Measurements from ENCODE around the gene COG5.
A peak's percentile ranks its signal among the peaks of the same experiment; 100 is the strongest.

COG5 gene

DNA sequence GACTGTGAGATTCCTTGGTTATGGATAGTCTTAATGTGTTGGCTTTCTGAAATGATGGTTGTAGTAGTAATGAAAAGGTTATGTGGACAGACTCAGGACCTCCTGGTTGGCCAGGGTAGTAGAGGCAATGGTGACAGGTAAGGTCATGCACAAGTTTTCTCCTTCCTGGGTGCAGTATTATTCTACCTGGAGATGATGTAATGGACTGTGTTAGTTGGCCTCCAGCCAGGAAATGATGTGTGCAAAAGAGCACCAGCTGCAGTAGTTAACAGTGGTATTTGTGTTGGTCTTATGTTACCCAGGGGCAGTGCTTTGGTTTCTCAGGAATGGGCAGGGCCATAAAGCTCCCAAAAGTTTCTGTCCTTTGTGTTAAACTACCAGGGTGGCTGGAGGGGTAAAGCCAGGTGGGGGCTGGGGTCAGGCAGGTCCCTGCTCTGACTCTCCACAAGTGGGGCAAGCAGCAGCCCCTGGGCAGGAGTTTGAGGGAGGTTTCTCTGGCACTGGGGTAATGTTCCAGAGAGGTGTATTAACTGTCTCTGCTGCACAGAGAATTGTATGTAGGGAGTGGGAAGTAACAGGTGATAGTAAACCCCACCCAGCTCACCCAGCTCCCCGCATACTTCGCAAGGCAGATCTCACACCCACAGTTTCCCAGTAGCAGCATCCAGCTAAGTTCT lies 57.6 kb downstream of the COG5 start:
- DNase-seq (ENCODE audit: low spot score): no peak

- DNase-seq (ENCODE audit: low spot score): no peak
Observed at GRCh38 chr7:107505362-107505761, 58.4 kb downstream of the COG5 start.

DNA sequence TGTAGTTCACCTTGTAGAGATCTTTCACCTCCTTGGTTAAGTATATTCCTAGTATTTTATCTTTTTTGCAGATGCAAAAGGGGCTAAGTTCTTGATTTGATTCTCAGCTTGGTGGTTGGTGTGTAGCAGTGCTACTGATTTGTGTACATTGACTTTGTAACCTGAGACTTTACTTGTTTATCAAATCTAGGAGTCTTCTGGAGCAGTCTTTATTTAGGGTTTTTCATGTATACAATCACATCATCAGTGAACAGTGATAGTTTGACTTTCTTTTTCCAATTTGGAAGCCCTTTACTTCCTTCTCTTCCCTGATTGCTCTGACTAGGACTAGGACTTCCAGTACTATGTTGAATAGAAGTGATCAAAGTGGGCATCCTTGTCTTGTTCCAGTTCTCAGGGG lies 60.0 kb downstream of the COG5 start:
- DNase-seq (ENCODE audit: low spot score): no peak

GRCh38 chr7:107502797-107503196 lies 60.9 kb downstream of the COG5 start:
- DNase-seq (ENCODE audit: low spot score): no peak

GRCh38 chr7:107502154-107502553 lies 61.6 kb downstream of the COG5 start:
- no peak for DNase-seq (ENCODE audit: low spot score)

DNA sequence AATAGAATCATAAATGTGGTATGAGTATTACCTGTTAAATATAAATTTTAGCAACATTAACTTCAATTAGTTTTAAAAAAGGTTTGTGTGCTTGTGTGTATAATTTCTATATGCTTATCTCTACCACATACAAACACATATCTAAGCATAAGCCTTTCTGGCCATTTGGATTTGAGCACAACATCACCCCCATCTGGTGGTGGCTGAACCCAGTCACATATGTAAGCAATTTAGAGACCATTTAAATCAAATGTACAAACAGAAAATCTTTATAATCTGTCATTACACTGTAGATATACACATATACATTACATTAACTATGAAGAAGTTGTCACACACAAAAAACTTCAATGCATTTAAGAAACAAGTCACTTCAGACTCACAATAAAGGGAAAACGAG lies 62.1 kb downstream of the COG5 start:
- peak; percentile 25 for DNase-seq (ENCODE audit: low spot score)

DNA sequence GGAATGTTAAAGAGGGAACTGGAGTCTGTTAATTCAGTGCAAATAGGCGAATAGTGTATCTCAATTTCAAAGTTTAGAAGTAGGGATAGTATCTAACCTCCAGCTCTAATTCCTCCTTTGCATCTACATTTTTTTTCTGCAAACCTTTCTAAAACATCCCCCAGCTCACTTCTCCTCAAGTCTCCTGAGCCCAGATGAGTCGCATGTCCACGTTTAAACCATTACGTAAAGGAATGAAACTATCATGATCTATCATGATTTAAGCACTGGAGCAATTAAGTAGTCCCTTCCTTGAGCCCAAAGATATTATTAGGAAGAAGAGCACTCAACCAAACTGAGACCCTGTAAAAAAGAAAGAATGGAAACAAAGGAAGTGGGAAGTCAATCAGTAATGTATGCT lies 64.0 kb downstream of the COG5 start:
- DNase-seq (ENCODE audit: low spot score): no peak

GRCh38 chr7:107495516-107495915 lies 68.2 kb downstream of the COG5 start:
- no peak for DNase-seq (ENCODE audit: low spot score)

- no peak for DNase-seq (ENCODE audit: low spot score)
Observed at GRCh38 chr7:107494884-107495283, 68.8 kb downstream of the COG5 start.

DNA sequence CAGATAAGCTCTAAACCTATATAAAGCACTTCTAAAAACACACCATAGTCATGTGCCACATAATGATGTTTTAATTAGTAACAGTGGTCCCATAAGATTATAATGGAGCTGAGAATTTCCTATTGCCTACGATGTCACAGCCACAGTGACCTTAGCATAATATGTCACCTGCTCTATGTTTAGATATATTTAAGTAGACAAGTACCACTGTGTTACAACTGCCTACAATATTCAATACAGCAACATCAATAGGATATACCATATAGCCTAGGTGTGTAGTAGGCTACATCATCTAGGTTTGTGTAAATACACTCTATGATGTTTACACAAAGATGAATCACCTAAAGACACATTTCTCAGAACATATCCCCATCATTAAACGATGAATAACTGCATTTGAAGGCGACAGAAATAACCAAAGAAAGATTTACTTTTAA lies 69.4 kb downstream of the COG5 start:
- no peak for DNase-seq (ENCODE audit: low spot score)

- DNase-seq (ENCODE audit: low spot score): no peak
Observed at GRCh38 chr7:107492875-107493274, 70.8 kb downstream of the COG5 start.

DNA sequence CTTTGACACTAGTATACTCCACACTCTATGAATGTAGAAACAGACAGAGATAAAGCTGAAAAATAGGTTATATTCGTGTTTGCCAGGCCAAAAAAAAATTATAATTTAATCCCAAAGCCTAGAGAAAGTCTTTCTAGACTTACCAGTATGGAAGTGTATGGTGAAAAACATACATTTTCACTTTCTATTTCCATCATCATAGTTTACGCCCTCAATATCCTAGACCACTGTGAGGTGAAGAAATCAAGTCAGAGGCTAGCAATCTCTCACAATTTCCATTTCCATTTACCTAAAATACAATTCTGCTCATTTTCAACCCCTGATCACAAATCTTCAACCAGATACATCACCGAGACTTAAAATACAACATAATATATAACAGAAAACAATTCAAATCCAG lies 77.7 kb downstream of the COG5 start:
- no peak for DNase-seq (ENCODE audit: low spot score)

DNA sequence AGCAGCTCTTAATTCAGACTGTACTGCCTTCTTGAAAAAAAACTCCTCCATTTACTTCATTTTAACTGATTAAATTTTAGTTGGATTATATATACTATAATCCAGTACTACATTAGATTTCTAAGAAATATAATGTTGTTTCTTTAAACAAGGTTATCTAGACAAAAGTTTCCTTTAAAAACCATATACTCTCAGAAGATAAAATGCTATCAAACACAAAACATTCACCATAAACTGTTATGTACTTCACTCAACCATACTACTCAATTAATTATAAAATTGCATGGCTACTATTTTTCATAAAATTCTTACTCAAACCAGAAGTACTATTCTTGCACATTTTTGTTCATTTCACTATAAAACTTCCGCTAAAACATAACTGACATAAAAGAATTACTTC lies 81.1 kb downstream of the COG5 start:
- DNase-seq (ENCODE audit: low spot score): no peak

GRCh38 chr7:107480932-107481331 lies 82.8 kb downstream of the COG5 start:
- no peak for DNase-seq (ENCODE audit: low spot score)

- no peak for DNase-seq (ENCODE audit: low spot score)
Observed at GRCh38 chr7:107479303-107479702, 84.4 kb downstream of the COG5 start.

DNA sequence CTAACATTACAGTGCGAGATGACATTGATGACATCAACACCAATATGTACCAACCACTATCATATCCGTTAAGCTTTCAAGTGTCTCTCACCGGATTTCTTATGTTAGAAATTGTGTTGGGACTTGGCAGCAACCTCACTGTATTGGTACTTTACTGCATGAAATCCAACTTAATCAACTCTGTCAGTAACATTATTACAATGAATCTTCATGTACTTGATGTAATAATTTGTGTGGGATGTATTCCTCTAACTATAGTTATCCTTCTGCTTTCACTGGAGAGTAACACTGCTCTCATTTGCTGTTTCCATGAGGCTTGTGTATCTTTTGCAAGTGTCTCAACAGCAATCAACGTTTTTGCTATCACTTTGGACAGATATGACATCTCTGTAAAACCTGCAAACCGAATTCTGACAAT lies 89.6 kb downstream of the COG5 start:
- no peak for DNase-seq (ENCODE audit: low spot score)

DNA sequence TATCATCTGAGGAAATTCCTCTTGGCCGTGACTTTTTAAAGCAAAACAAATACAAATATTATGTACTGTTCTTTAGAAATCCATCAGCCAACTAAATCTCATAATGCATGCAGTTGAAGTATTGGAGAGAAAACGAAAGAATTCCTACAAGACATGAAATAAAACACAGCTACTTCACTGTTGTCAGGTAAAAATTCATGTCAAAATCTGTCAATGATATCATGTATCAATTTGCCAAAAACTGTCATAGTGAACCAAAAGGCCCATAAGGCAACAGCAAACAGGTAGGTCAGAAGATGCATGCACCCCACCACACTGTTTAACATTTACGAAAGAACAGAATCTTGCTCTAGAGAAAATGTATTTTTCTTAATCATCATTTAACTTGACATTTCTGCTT lies 91.6 kb downstream of the COG5 start:
- no peak for DNase-seq (ENCODE audit: low spot score)

GRCh38 chr7:107471292-107472070 lies 92.2 kb downstream of the COG5 start:
- DNase-seq (ENCODE audit: low spot score): no peak

DNA sequence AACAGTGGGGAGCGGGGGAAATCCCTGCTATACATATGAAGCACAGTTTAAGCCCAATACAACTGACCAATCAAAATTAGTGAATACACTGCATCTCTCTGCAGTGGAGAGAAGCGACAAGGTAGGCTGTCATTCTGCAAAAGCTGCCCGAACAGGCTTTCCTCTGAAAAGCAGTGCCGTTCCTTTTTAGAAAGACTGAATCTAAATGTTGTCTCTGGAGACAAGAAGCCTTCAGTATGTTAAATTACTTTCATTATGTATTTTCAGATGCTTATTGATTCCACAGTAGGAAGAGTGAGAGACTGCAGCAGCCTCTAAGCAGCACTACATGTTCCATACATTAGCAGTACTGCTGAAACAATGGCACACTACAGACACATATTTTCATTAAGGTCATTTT lies 93.8 kb downstream of the COG5 start, which contains the start of gene GPR22:
Gene GPR22, plus strand, starts transcription at position 129 of the 400 bp plus-strand sequence. CDS start 4,004 bp downstream, outside the sequence.
- DNase-seq (ENCODE audit: low spot score): peak; percentile 9

DNA sequence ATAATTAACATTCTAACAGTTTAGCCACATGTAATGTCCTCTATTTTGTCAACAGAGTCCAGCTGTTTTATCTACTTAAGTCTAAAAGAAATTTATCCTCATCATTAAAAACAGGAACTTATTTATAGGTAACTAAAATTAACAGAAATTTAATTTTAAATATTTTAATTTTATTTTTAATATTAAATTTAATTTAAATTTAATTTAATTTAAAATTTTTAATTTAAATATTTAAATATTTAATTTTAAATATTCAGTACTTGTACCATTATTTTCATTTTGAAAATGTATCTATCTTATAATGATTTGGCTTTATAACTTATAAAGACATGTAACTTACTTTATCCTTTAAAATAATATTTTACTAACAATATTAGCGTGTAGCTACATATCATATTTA lies 94.9 kb downstream of the COG5 start:
- DNase-seq (ENCODE audit: low spot score): no peak

DNA sequence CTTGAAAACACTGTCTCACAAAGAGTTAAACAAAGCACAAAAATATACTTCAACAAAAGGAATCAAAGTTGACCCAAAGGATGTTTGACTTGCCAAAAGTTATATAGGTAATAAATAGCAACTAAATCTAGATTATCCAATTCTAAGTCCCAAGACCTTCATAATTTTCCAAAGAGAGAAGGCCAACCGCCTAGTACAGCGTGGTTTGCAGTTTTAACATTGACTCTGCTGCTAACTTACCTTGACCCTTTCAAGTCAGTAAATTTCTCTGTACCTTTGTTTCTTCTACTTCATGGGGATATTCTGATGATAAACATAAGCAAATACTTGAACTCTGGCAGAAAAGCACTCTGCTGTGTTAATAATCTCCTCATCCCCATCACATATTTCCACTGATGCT lies 95.7 kb downstream of the COG5 start:
- no peak for DNase-seq (ENCODE audit: low spot score)

- DNase-seq (ENCODE audit: low spot score): no peak
Observed at GRCh38 chr7:107464666-107465226, 99.0 kb downstream of the COG5 start.

All from SK-N-DZ (cell line).